Measurements from ENCODE around the gene CABP2.

CABP2 gene

GRCh38 chr11:67505605-67506396 is 17.4 kb downstream of the CABP2 start (continued):
- no peak for TF ChIP-seq ZNF433 (tag by site-specific recombination; IDR thresholded peaks at IDR 0.05; ENCODE audit: low read depth)
- no peak for TF ChIP-seq ZNF280D (tag by site-specific recombination; IDR thresholded peaks at IDR 0.05)
- no peak for TF ChIP-seq ZNF157 (tag by site-specific recombination; IDR thresholded peaks at IDR 0.05)
- no peak for TF ChIP-seq SALL2 (tag by site-specific recombination; IDR thresholded peaks at IDR 0.05; ENCODE audit: borderline replicate concordance)
- TF ChIP-seq ZFP3 (tag by site-specific recombination; IDR thresholded peaks at IDR 0.05; ENCODE audit: low read depth), result no peak
- TF ChIP-seq ZNF354C (tag by site-specific recombination; IDR thresholded peaks at IDR 0.05; ENCODE audit: borderline replicate concordance, low read depth), result no peak
- TF ChIP-seq ZNF274 (IDR thresholded peaks at IDR 0.05; ENCODE audit: low read length), result no peak
- TF ChIP-seq ZNF274 (tag by site-specific recombination; IDR thresholded peaks at IDR 0.05; ENCODE audit: borderline replicate concordance), result no peak
- TF ChIP-seq ZNF416 (tag by site-specific recombination; IDR thresholded peaks at IDR 0.05), result no peak
- TF ChIP-seq ZNF473 (tag by site-specific recombination; IDR thresholded peaks at IDR 0.05), result no peak
- no peak for TF ChIP-seq ZNF211 (tag by site-specific recombination; IDR thresholded peaks at IDR 0.05; ENCODE audit: low read depth)
- TF ChIP-seq ZNF501 (tag by site-specific recombination; IDR thresholded peaks at IDR 0.05), result no peak
- TF ChIP-seq KLF7 (tag by site-specific recombination; IDR thresholded peaks at IDR 0.05; ENCODE audit: borderline replicate concordance), result no peak
- TF ChIP-seq ZNF140 (tag by site-specific recombination; IDR thresholded peaks at IDR 0.05), result no peak
- no peak; the same call in 1 of the 2 replicates for TF ChIP-seq SP7 (tag by site-specific recombination; IDR thresholded peaks at IDR 0.05)
- peak; percentile 72; the same call in 1 of the 2 replicates for TF ChIP-seq ZFP69B (tag by site-specific recombination; IDR thresholded peaks at IDR 0.05)
- TF ChIP-seq ZBTB6 (tag by site-specific recombination; IDR thresholded peaks at IDR 0.05), result no peak
- peak; percentile 64 for TF ChIP-seq ZNF335 (tag by site-specific recombination; conservative IDR thresholded peaks at IDR 0.05)
- no peak for TF ChIP-seq ZXDB (tag by site-specific recombination; IDR thresholded peaks at IDR 0.05)
- TF ChIP-seq ZSCAN18 (tag by site-specific recombination; IDR thresholded peaks at IDR 0.05), result no peak
- no peak for TF ChIP-seq ZNF132 (tag by site-specific recombination; IDR thresholded peaks at IDR 0.05; ENCODE audit: borderline replicate concordance)
- TF ChIP-seq REPIN1 (tag by site-specific recombination; IDR thresholded peaks at IDR 0.05; ENCODE audit: low read depth), result no peak
- no peak for TF ChIP-seq ZSCAN23 (tag by site-specific recombination; IDR thresholded peaks at IDR 0.05)
- no peak; the same call in 1 of the 2 replicates for TF ChIP-seq ZNF391 (tag by site-specific recombination; IDR thresholded peaks at IDR 0.05; ENCODE audit: borderline replicate concordance, low read depth)
- TF ChIP-seq ZNF692 (tag by site-specific recombination; IDR thresholded peaks at IDR 0.05), result peak; percentile 76
- TF ChIP-seq ZBTB7A (tag by site-specific recombination; IDR thresholded peaks at IDR 0.05; ENCODE audit: low read depth), result no peak
- TF ChIP-seq ZBTB49 (tag by site-specific recombination; IDR thresholded peaks at IDR 0.05; ENCODE audit: low read depth), result no peak
- no peak for TF ChIP-seq ZNF26 (tag by site-specific recombination; IDR thresholded peaks at IDR 0.05)
- no peak for TF ChIP-seq ZSCAN16 (tag by site-specific recombination; IDR thresholded peaks at IDR 0.05)

Data from HEK293 (cell line).